GM18517 (cell line): Measurements from ENCODE around the gene GPR183.
"Not testable (repeated sequence)": the region's sequence is repeated elsewhere in the genome, so short reads cannot be mapped to it uniquely, and the experiment has no call there.

Experiments
- ATAC-seq: cut with Tn5 transposase; IDR thresholded peaks from one replicate; pipeline ENCODE4 v1.9.1; 2021; ENCODE audit warnings: mild to moderate bottlenecking, moderate library complexity; ENCODE audit not compliant: unreplicated experiment

The GPR183 gene

GRCh38 chr13:99251921-99252320 is 55.3 kb downstream of the GPR183 start:
- no peak for ATAC-seq

GRCh38 chr13:99250982-99251825 is 56.0 kb downstream of the GPR183 start:
- ATAC-seq = no peak

GRCh38 chr13:99249606-99250005 is 57.6 kb downstream of the GPR183 start:
- not testable (repeated sequence) for ATAC-seq

- not testable (repeated sequence) for ATAC-seq
These were observed 58.0 kb downstream of the GPR183 start for GRCh38 chr13:99249178-99249577.

- no peak for ATAC-seq
These were observed 61.1 kb downstream of the GPR183 start for GRCh38 chr13:99246100-99246499.
